AG04449 (cell line): ENCODE results near the gene ZNF580.
A peak's percentile ranks its signal among the peaks of the same experiment; 100 is the strongest.

Source experiments
- CTCF ChIA-PET: fragments of 350-600 bp; formaldehyde crosslinking; extraction: SDS; loops from one replicate; lab custom pipeline; 2021; ENCODE audit warnings: antibody characterized with exemption; lab: Yijun Ruan, JAX
- POLR2A ChIA-PET: fragments of 400-600, 350-600 bp; formaldehyde crosslinking; extraction: SDS; loops from one replicate; lab custom pipeline; 2020; ENCODE audit warnings: antibody characterized with exemption, inconsistent platforms; lab: Yijun Ruan, JAX
- DNase-seq: peaks from one replicate; pipeline ENCODE4 v3.0.0-alpha.2; 2010; ENCODE audit warnings: low read depth, low spot score
- H3K4me3 ChIP-seq: 2 replicates; pipeline ENCODE4 v1.5.1; 2011; ENCODE audit warnings: low read depth, mild to moderate bottlenecking, control low read depth, low read length
- CTCF ChIP-seq: IDR thresholded peaks from one replicate; pipeline ENCODE4 v1.5.1; 2011; ENCODE audit warnings: mild to moderate bottlenecking, moderate library complexity, low read length, control low read depth, inconsistent platforms; ENCODE audit not compliant: insufficient read depth; ENCODE audit errors: missing control alignments

ZNF580 gene

GRCh38 chr19:55655648-55656040 lies 14.8 kb downstream of the ZNF580 start:
- peak overlapping the region; percentile 91 for H3K4me3 ChIP-seq
- ChIA-PET POLR2A (interaction anchor here (1.0 kb wide), 1 partner anchor 16 kb away, joined by 3 read pairs; no protein-coding TSS in a partner anchor), CTCF (interaction anchor here (5.0 kb wide), 1 partner anchor 16 kb away, joined by 32 read pairs; no protein-coding TSS in a partner anchor)
- no peak for DNase-seq
- no peak for TF ChIP-seq CTCF

- peak overlapping the region; percentile 91 for H3K4me3 ChIP-seq
- ChIA-PET CTCF (interaction anchor here (1.5 to 5.0 kb wide), 3 partner anchors 10 to 24 kb away, joined by 4 to 32 read pairs (median 8); no protein-coding TSS in a partner anchor), POLR2A (interaction anchor here (1.0 kb wide), 1 partner anchor 15 kb away, joined by 3 read pairs; no protein-coding TSS in a partner anchor)
- no peak for DNase-seq
- TF ChIP-seq CTCF = no peak
Observed at GRCh38 chr19:55656552-55656951, 15.8 kb downstream of the ZNF580 start.

GRCh38 chr19:55656988-55657747 lies 16.4 kb downstream of the ZNF580 start:
- H3K4me3 ChIP-seq = peak overlapping the region; percentile 91
- POLR2A ChIA-PET = no interaction called here

GRCh38 chr19:55658846-55659459 lies 18.2 kb downstream of the ZNF580 start:
- no peak for DNase-seq
- TF ChIP-seq CTCF = no peak
- H3K4me3 ChIP-seq = no peak overlapping the region
- ChIA-PET CTCF (interaction anchor here (0.8 to 5.0 kb wide), 3 partner anchors 10 to 14 kb away, joined by 3 to 32 read pairs (median 4); no protein-coding TSS in a partner anchor), POLR2A (no interaction called here)

More at GRCh38 chr19:55656988-55657747, 16.4 kb downstream of the ZNF580 start:
- DNase-seq = no peak
- no peak for TF ChIP-seq CTCF
- CTCF ChIA-PET = interaction anchor here (1.5 to 5.0 kb wide), 3 partner anchors 10 to 25 kb away, joined by 4 to 32 read pairs (median 8); no protein-coding TSS in a partner anchor

- TF ChIP-seq CTCF = no peak
- CTCF ChIA-PET = interaction anchor here (0.8 to 5.0 kb wide), 3 partner anchors 9 to 13 kb away, joined by 3 to 32 read pairs (median 4); no protein-coding TSS in a partner anchor
- POLR2A ChIA-PET = interaction anchor here (1.0 kb wide), 1 partner anchor 12 kb away, joined by 3 read pairs; no protein-coding TSS in a partner anchor
- no peak for DNase-seq
- no peak overlapping the region for H3K4me3 ChIP-seq
Observed at GRCh38 chr19:55659822-55660221, 19.0 kb downstream of the ZNF580 start.

GRCh38 chr19:55660404-55660803 lies 19.6 kb downstream of the ZNF580 start:
- no peak for TF ChIP-seq CTCF
- DNase-seq = no peak
- ChIA-PET CTCF (interaction anchor here (1.1 to 5.0 kb wide), 2 partner anchors 9 to 11 kb away, joined by 4 to 32 read pairs; no protein-coding TSS in a partner anchor), POLR2A (interaction anchor here (1.0 kb wide), 1 partner anchor 11 kb away, joined by 3 read pairs; no protein-coding TSS in a partner anchor)
- H3K4me3 ChIP-seq = no peak overlapping the region
